OCI-LY3 (cell line): Measurements from ENCODE around the gene CLCF1.

Experiments
- H2AFZ ChIP-seq: fragments of 200-600, 300-600 bp; shearing (Covaris generic); 2 replicates; pipeline ENCODE4 v1.6.0; 2014; ENCODE audit warnings: antibody characterized with exemption, low read depth, low read length
- H3K27ac ChIP-seq: fragments of 200-600, 300-600 bp; sonication (generic); 2 replicates; pipeline ENCODE4 v1.5.1; 2014; ENCODE audit warnings: mild to moderate bottlenecking, low read length, moderate library complexity, mixed read lengths
- H3K27me3 ChIP-seq: fragments of 200-600, 300-600 bp; sonication (generic); 2 replicates; pipeline ENCODE4 v1.6.1; 2014; ENCODE audit warnings: low read depth, low read length, mixed read lengths
- H3K36me3 ChIP-seq: fragments of 200-600, 300-600 bp; sonication (generic); replicated peaks from 2 replicates; pipeline ENCODE3; 2014; ENCODE audit warnings: low read depth, low read length, mixed read lengths
- H3K4me1 ChIP-seq: fragments of 300-600, 200-600 bp; sonication (generic); 2 replicates; pipeline ENCODE4 v1.6.1; 2014; ENCODE audit warnings: low read length, mixed read lengths
- H3K4me2 ChIP-seq: fragments of 200-600, 300-600 bp; sonication (generic); 2 replicates; pipeline ENCODE4 v1.6.1; 2014; ENCODE audit warnings: low read length, mixed read lengths
- H3K4me3 ChIP-seq: fragments of 300-600, 200-600 bp; sonication (generic); 2 replicates; pipeline ENCODE4 v1.5.1; 2014; ENCODE audit warnings: antibody characterized with exemption, mild to moderate bottlenecking, low read length, moderate library complexity
- H3K79me2 ChIP-seq: fragments of 300-600, 200-600 bp; shearing (Covaris generic); 2 replicates; pipeline ENCODE4 v1.6.1; 2014; ENCODE audit warnings: mild to moderate bottlenecking, low read length, mixed read lengths
- H3K9ac ChIP-seq: fragments of 300-600, 200-600 bp; shearing (Covaris generic); 2 replicates; pipeline ENCODE4 v1.6.0; 2014; ENCODE audit warnings: mild to moderate bottlenecking, low read length, moderate library complexity
- H3K9me3 ChIP-seq: fragments of 200-600, 300-600 bp; shearing (Covaris generic); 2 replicates; pipeline ENCODE4 v1.6.1; 2014; ENCODE audit warnings: low read length, mixed read lengths; ENCODE audit not compliant: insufficient read depth
- H4K20me1 ChIP-seq: fragments of 200-600, 300-600 bp; sonication (generic); 2 replicates; pipeline ENCODE4 v1.6.1; 2016; ENCODE audit warnings: low read length, mixed read lengths; ENCODE audit not compliant: insufficient read depth
- CTCF ChIP-seq: fragments of 200-600, 300-600 bp; sonication (generic); IDR thresholded peaks from 2 replicates; pipeline ENCODE4 v1.5.1; 2014; ENCODE audit warnings: antibody characterized with exemption, low read length, low read depth
- EZH2phosphoT487 ChIP-seq: fragments of 200-600 bp; shearing (Covaris generic); IDR thresholded peaks from 2 replicates; pipeline ENCODE4 v1.6.1; 2018; ENCODE audit warnings: antibody characterized with exemption, mixed run types, low read depth

Gene CLCF1

GRCh38 chr11:67396587-67397389 lies 23.4 kb upstream of the CLCF1 start:
- H3K4me1 ChIP-seq = peaks cover 13% of the 10 kb centered on the region
- H3K9me3 ChIP-seq = no peaks in the 10 kb centered on the region
- H3K27me3 ChIP-seq = no peaks in the 10 kb centered on the region
- no peak overlapping the region for H3K9ac ChIP-seq
- H2AFZ ChIP-seq = no peak overlapping the region
- TF ChIP-seq EZH2phosphoT487 = no peak
- no peak for TF ChIP-seq CTCF
- H3K27ac ChIP-seq = no peak overlapping the region
- peaks cover 53% of the 10 kb centered on the region for H3K36me3 ChIP-seq
- H4K20me1 ChIP-seq = peaks cover 11% of the 10 kb centered on the region; the same call in 1 of the 2 replicates
- H3K4me2 ChIP-seq = no peak overlapping the region
- H3K79me2 ChIP-seq = peaks cover 29% of the 10 kb centered on the region
- H3K4me3 ChIP-seq = no peak overlapping the region

GRCh38 chr11:67396259-67396581 lies 22.8 kb upstream of the CLCF1 start:
- TF ChIP-seq EZH2phosphoT487 (no peak), CTCF (no peak)
- Histone ChIP-seq H2AFZ (no peak overlapping the region), H3K9ac (no peak overlapping the region), H3K27ac (no peak overlapping the region), H3K79me2 (peaks cover 30% of the 10 kb centered on the region), H3K27me3 (no peaks in the 10 kb centered on the region), H3K9me3 (no peaks in the 10 kb centered on the region), H3K4me1 (peaks cover 13% of the 10 kb centered on the region), H3K36me3 (peaks cover 53% of the 10 kb centered on the region), H3K4me2 (no peak overlapping the region), H3K4me3 (no peak overlapping the region), H4K20me1 (peaks cover 11% of the 10 kb centered on the region; the same call in 1 of the 2 replicates)

GRCh38 chr11:67395555-67396258 lies 22.3 kb upstream of the CLCF1 start:
- Histone ChIP-seq H3K4me2 (no peak overlapping the region), H3K79me2 (peaks cover 30% of the 10 kb centered on the region), H3K4me3 (no peak overlapping the region), H3K9me3 (no peaks in the 10 kb centered on the region), H3K27me3 (no peaks in the 10 kb centered on the region), H3K9ac (no peak overlapping the region), H3K27ac (no peak overlapping the region), H3K36me3 (peaks cover 51% of the 10 kb centered on the region), H2AFZ (no peak overlapping the region), H3K4me1 (peaks cover 15% of the 10 kb centered on the region), H4K20me1 (peaks cover 9% of the 10 kb centered on the region; the same call in 1 of the 2 replicates)
- no peak for TF ChIP-seq CTCF
- TF ChIP-seq EZH2phosphoT487 = no peak

GRCh38 chr11:67393990-67394389 lies 20.6 kb upstream of the CLCF1 start:
- Histone ChIP-seq H2AFZ (no peak overlapping the region), H3K36me3 (peaks cover 38% of the 10 kb centered on the region), H3K4me2 (no peak overlapping the region), H4K20me1 (0 out of 2 replicates have a peak, but pooled peaks cover 4% of the 10 kb centered on the region), H3K4me3 (no peak overlapping the region), H3K27ac (no peak overlapping the region), H3K79me2 (peaks cover 17% of the 10 kb centered on the region), H3K4me1 (peaks cover 9% of the 10 kb centered on the region), H3K9me3 (no peaks in the 10 kb centered on the region), H3K27me3 (no peaks in the 10 kb centered on the region), H3K9ac (no peak overlapping the region)
- TF ChIP-seq EZH2phosphoT487 (no peak), CTCF (no peak)
